ENCODE data around the gene SKIL.

SKIL gene

DNA sequence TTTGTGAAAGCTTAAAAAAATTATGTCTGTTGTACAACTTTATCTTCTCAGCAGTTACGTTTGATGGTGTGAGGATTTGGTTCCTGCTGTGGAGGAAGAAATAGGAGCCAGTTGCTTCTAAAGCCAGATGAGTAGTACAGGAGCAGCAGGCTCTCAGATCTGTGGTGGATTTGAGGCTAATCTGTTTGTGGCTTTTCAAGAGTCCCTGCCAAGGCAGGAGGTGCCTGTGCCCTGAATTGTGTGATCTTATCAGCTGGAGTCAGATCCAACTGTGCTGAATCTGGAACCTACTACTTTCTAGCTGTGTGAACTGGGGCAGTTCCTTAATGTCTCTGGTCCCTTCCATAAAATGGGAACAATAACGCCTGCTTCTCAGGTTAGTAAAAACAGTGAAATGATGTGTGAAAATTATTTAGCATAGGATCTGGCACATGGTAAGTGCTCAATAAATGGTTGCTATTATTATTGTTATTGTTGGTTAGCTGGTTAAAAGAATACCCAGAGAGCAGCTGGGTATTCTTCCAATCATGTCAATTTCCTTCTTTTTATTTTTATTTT lies 68.8 kb downstream of the SKIL start:
- DNase-seq (ENCODE audit: extremely low read depth, low read depth) = no peak
- TF ChIP-seq, protein P1, sequence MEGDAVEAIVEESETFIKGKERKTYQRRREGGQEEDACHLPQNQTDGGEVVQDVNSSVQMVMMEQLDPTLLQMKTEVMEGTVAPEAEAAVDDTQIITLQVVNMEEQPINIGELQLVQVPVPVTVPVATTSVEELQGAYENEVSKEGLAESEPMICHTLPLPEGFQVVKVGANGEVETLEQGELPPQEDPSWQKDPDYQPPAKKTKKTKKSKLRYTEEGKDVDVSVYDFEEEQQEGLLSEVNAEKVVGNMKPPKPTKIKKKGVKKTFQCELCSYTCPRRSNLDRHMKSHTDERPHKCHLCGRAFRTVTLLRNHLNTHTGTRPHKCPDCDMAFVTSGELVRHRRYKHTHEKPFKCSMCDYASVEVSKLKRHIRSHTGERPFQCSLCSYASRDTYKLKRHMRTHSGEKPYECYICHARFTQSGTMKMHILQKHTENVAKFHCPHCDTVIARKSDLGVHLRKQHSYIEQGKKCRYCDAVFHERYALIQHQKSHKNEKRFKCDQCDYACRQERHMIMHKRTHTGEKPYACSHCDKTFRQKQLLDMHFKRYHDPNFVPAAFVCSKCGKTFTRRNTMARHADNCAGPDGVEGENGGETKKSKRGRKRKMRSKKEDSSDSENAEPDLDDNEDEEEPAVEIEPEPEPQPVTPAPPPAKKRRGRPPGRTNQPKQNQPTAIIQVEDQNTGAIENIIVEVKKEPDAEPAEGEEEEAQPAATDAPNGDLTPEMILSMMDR (IDR thresholded peaks at IDR 0.05; ENCODE audit: low read depth, low read length, missing control alignments) = no peak

DNA sequence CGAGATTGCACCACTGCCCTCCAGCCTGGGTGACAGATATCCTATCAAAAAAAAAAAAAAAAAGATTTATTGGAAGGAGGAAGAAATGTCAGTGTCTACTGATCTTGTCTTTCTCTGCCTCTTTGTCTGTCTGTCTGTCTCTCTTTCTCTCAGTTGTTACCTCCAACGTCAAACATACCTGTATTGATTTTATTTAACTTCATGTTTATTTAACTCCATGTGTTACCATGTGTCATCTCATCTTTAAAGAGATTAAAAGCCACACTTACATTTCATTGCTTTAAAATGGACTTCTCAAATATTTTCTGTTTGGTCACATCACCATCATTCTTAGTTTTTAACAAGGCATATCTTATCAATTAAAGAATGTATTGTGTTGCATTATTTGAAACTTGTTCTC lies 70.6 kb downstream of the SKIL start:
- H3K4me3 ChIP-seq (replicated peaks; ENCODE audit: low read depth, low read length) = no peak overlapping the region
- TF ChIP-seq, protein P1 (IDR thresholded peaks at IDR 0.05; ENCODE audit: low read depth, low read length, missing control alignments) = no peak
- no peak for DNase-seq (ENCODE audit: extremely low read depth, low read depth)

More for the DNA sequence above, 68.8 kb downstream of the SKIL start:
- no peak overlapping the region for H3K4me3 ChIP-seq (replicated peaks; ENCODE audit: low read depth, low read length)

DNA sequence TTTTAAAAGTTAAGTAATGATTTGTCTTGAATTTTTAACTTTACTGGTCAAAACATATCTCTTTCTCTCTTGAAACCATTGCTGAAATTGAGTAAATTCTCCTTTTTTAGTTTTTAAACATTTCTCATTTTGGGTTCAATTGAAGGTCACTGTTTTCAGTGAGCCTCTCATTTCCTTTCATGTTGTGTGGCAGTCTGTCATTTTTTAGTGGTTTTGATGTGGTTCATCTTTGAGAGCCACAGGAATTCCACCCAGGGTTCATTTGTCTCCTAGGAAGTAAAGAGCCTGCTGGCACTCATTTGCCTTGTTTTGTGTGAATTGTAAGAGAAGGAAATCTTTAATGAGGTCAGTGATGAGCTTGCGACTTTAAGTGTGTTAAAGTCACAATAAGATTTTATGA lies 71.5 kb downstream of the SKIL start:
- TF ChIP-seq, protein P1 (IDR thresholded peaks at IDR 0.05; ENCODE audit: low read depth, low read length, missing control alignments) = no peak
- no peak overlapping the region for H3K4me3 ChIP-seq (replicated peaks; ENCODE audit: low read depth, low read length)
- no peak for DNase-seq (ENCODE audit: extremely low read depth, low read depth)

DNA sequence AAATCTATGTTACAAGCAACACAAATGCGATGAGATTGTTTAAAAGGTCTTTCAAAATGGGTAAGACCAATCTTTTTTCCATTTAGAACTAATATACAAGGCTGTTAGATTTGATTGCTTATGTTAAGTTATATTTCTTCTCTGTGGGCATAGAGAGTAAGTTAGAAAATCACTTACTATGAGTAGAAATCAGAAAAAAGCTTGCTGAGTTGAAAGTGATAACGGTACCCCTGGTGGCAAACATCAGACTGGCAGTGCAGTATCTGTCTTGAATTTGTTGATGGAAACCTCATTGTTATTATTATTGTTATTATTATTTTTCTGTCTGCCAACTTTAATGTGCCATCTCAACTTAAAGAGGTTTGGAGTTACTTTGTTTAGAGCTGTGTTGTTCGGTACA lies 73.5 kb downstream of the SKIL start:
- no peak for DNase-seq (ENCODE audit: extremely low read depth, low read depth)
- TF ChIP-seq, protein P1 (IDR thresholded peaks at IDR 0.05; ENCODE audit: low read depth, low read length, missing control alignments) = peak; percentile 17
- no peak overlapping the region for H3K4me3 ChIP-seq (replicated peaks; ENCODE audit: low read depth, low read length)

DNA sequence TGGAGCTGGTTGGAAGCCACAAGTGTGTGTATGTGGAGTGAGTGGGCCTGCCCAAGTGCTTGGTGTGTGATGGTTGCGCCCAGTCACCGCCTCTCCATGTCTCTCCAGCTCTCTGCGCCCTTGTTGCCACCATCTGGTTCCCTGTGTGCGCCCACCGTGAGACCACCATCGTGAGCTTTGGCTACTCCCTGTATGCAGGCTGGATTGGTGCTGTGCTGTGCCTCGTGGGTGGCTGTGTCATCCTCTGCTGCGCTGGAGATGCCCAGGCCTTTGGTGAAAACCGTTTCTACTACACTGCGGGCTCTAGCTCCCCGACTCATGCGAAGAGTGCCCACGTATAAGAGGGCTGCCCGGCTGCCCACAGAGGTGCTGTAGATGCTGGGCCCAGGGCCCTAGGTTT lies 74.9 kb downstream of the SKIL start:
- DNase-seq (ENCODE audit: extremely low read depth, low read depth) = no peak
- no peak overlapping the region for H3K4me3 ChIP-seq (replicated peaks; ENCODE audit: low read depth, low read length)
- TF ChIP-seq, protein P1 (IDR thresholded peaks at IDR 0.05; ENCODE audit: low read depth, low read length, missing control alignments) = no peak

DNA sequence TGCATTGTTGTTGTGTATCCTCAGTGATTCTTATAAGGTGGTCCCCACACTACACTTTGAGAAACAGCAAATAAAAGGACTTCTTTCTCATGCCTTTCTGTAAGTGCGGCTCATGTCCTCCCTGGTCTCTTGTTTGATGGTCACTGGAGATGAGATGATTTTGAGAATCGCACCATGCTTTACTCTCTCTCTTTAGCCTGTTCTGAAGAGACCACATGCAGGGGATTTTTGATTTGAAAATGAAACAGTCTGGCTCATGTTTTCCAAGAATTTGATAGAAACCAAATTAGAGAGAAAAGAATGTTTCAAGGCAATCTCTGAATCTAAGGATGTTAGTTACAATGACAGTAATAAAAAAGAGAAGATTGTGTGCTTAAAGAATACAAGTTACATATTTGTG lies 79.2 kb downstream of the SKIL start:
- TF ChIP-seq, protein P1 (IDR thresholded peaks at IDR 0.05; ENCODE audit: low read depth, low read length, missing control alignments) = no peak
- no peak overlapping the region for H3K4me3 ChIP-seq (replicated peaks; ENCODE audit: low read depth, low read length)
- no peak for DNase-seq (ENCODE audit: extremely low read depth, low read depth)

DNA sequence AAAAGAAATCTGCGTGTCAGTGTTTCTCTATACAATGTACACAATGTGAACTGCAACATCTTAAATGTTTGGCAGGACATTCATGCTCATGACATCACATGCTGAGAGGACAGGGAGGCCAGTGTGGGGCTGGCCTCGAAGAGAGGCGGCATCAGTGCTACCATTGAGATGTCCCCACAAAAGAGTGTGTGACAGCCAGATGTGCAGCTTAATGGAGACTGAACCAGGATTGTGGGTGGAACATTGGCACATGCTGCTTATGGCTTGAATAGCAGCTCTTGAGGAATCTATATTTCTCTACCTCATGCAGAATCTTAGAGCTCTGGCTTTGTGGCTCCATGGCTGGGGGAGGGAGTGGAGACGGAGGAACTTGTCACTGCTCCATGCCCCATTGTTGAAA lies 79.7 kb downstream of the SKIL start:
- H3K4me3 ChIP-seq (replicated peaks; ENCODE audit: low read depth, low read length) = no peak overlapping the region
- TF ChIP-seq, protein P1 (IDR thresholded peaks at IDR 0.05; ENCODE audit: low read depth, low read length, missing control alignments) = no peak
- DNase-seq (ENCODE audit: extremely low read depth, low read depth) = no peak
